SU-DHL-6 (cell line): ENCODE measurements around the gene MOCOS.

Source experiments
- EZH2phosphoT487 ChIP-seq: fragments of 200-600 bp; sonication (generic), shearing (Covaris generic); conservative IDR thresholded peaks from 2 replicates; pipeline ENCODE4 v1.6.1; 2018; ENCODE audit warnings: mild to moderate bottlenecking, antibody characterized with exemption, low read length, moderate library complexity, mixed read lengths
- TF ChIP-seq, protein P1 (sequence below): fragments of 200-600 bp; sonication (generic); IDR thresholded peaks from one replicate; pipeline ENCODE4 v1.5.1; 2017; ENCODE audit warnings: antibody characterized with exemption, mild to moderate bottlenecking, low read length, moderate library complexity; ENCODE audit not compliant: insufficient read depth, poor library complexity, severe bottlenecking

DNA sequence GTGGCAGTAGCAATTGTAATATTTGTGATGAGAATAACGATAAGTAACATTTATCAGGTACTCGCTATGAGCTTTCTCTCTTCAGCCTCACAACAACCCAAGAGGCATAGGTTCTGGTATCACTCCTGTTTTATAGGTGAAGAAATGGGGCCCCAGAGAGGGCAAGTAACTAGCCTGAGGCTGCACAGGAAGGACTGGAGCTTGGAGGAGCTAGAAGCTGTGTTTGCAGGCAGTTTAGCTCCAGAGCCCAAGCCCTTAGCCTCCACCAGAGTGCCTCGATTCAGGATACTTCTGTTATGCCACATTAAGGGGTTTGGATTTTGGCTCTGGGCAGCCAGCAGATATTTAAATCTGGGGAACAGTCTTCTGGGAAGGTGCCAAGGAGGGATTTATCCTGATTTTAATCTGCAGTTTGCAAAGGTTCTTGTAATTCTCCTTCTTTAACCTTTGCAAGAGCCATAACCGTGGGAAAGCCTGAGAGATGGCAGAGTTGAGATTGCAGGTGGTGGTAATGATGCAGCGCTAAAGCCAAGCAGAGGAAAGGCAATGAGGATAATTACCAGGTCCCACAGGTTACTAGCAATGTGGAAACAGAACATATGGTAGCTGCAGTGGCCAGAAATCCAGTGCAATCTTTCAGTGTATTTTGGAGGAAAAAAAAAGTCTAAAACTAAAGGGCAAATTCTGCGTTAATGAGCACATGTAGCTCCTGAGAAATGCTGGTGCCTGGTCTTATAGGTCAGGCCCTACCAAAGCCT, 9.1 kb downstream of the MOCOS start:
- TF ChIP-seq, protein P1, sequence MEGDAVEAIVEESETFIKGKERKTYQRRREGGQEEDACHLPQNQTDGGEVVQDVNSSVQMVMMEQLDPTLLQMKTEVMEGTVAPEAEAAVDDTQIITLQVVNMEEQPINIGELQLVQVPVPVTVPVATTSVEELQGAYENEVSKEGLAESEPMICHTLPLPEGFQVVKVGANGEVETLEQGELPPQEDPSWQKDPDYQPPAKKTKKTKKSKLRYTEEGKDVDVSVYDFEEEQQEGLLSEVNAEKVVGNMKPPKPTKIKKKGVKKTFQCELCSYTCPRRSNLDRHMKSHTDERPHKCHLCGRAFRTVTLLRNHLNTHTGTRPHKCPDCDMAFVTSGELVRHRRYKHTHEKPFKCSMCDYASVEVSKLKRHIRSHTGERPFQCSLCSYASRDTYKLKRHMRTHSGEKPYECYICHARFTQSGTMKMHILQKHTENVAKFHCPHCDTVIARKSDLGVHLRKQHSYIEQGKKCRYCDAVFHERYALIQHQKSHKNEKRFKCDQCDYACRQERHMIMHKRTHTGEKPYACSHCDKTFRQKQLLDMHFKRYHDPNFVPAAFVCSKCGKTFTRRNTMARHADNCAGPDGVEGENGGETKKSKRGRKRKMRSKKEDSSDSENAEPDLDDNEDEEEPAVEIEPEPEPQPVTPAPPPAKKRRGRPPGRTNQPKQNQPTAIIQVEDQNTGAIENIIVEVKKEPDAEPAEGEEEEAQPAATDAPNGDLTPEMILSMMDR = no peak
- TF ChIP-seq EZH2phosphoT487 = no peak
